Activated T-helper 9 cell treated with anti-CD3 and anti-CD28 coated beads, Interleukin-2, amount 50 U/mL, for 16 hours (primary cell): ENCODE results near the gene S100A11.

Experiments used
- DNase-seq: peaks from one replicate; pipeline ENCODE4 v3.0.0-alpha.2; 2020; ENCODE audit warnings: low read depth

The S100A11 gene

DNA sequence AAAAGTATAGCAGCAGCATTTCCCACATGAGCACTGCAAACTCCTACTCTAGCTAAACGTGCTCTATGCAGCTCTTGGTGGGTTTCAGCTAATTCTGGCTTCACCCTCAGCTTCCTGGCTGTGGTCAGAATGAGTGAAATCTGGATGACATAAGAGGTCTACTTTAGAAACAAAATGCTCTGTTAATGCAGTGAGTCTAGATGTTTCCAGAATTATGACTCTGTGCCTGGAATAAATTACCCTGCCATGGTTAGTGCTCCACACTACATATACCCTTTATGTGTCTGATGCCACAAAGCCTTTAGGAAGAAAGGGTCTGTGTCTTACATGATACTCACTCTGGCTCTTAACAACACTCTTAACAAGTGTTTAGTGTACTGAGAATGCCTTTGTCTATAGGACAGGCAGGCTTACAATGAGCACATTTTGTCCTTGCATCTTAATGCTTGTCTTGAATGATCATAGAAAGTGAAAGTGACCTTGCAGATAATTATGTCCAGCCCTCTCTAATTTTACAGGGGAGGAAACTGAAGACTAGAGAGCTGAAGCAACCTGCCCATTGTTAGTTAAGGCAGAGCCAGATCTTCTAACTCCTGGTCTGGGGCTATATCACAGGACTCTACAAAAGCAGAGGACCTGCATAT is 52.4 kb downstream of the S100A11 start:
- no peak for DNase-seq
